NCI-H748 (cell line): Measurements from ENCODE around the gene CALM3.
"Not testable (repeated sequence)": the region's sequence is repeated elsewhere in the genome, so short reads cannot be mapped to it uniquely, and the experiment has no call there.

ENCODE experiments used
- DNase-seq: peaks from one replicate; lab custom pipeline; 2025; ENCODE audit not compliant: unreplicated experiment; lab: John Stamatoyannopoulos, UW

The CALM3 gene

GRCh38 chr19:46614114-46614722 lies 13.1 kb downstream of the CALM3 start:
- DNase-seq = peak; percentile 87

GRCh38 chr19:46615966-46616365 lies 14.8 kb downstream of the CALM3 start:
- no peak for DNase-seq

- DNase-seq = peak; percentile 71
Observed at GRCh38 chr19:46616631-46617322, 15.6 kb downstream of the CALM3 start.

- DNase-seq = no peak
Observed at GRCh38 chr19:46617601-46618000, 16.5 kb downstream of the CALM3 start.

- DNase-seq = no peak
Observed at GRCh38 chr19:46618670-46619231, 17.6 kb downstream of the CALM3 start.

- no peak for DNase-seq
Observed at GRCh38 chr19:46620267-46620666, 19.1 kb downstream of the CALM3 start.

GRCh38 chr19:46620716-46621115 lies 19.6 kb downstream of the CALM3 start:
- DNase-seq = no peak

GRCh38 chr19:46621191-46622117 lies 20.3 kb downstream of the CALM3 start:
- DNase-seq = no peak

- no peak for DNase-seq
Observed at GRCh38 chr19:46622118-46622446, 21.0 kb downstream of the CALM3 start.

GRCh38 chr19:46623915-46624502 lies 22.9 kb downstream of the CALM3 start:
- DNase-seq = no peak

GRCh38 chr19:46624958-46625661 lies 24.0 kb downstream of the CALM3 start, which contains the start of gene PTGIR:
Gene PTGIR, minus strand, starts transcription at chr19:46625089. Its CDS starts 864 bp downstream, at chr19:46624225.
- DNase-seq = no peak

GRCh38 chr19:46625731-46626130 lies 24.6 kb downstream of the CALM3 start:
- DNase-seq = no peak

- no peak for DNase-seq
Observed at GRCh38 chr19:46626446-46626845, 25.3 kb downstream of the CALM3 start.

- DNase-seq = not testable (repeated sequence)
Observed at GRCh38 chr19:46628970-46629369, 27.8 kb downstream of the CALM3 start.

- no peak for DNase-seq
Observed at GRCh38 chr19:46629546-46630025, 28.5 kb downstream of the CALM3 start.

GRCh38 chr19:46630586-46631205 lies 29.6 kb downstream of the CALM3 start:
- DNase-seq = no peak

GRCh38 chr19:46631481-46631880 lies 30.4 kb downstream of the CALM3 start:
- no peak for DNase-seq

GRCh38 chr19:46633130-46633529 lies 32.0 kb downstream of the CALM3 start:
- no peak for DNase-seq

- DNase-seq = peak; percentile 85
Observed at GRCh38 chr19:46634045-46634655, 33.0 kb downstream of the CALM3 start.
